HUES6 (cell line): ENCODE measurements around the gene MICAL3.

Experiments
- H3K27ac ChIP-seq: 2 replicates; pipeline ENCODE4 v1.7.0; 2013; ENCODE audit warnings: low read depth, mild to moderate bottlenecking, low read length, inconsistent platforms
- H3K27me3 ChIP-seq: 2 replicates; pipeline ENCODE4 v1.6.1; 2013; ENCODE audit warnings: low read length; ENCODE audit not compliant: control insufficient read depth, insufficient read depth
- H3K36me3 ChIP-seq: 2 replicates; pipeline ENCODE4 v1.6.1; 2013; ENCODE audit warnings: low read length; ENCODE audit not compliant: control insufficient read depth, insufficient read depth
- H3K4me1 ChIP-seq: 2 replicates; pipeline ENCODE4 v1.6.1; 2013; ENCODE audit warnings: low read length; ENCODE audit not compliant: control insufficient read depth, insufficient read depth
- H3K4me3 ChIP-seq: 2 replicates; pipeline ENCODE4 v1.5.1; 2013; ENCODE audit warnings: low read depth, low read length
- H3K9ac ChIP-seq: one replicate; pipeline ENCODE4 v1.6.1; 2013; ENCODE audit warnings: mild to moderate bottlenecking, low read length
- H3K9me3 ChIP-seq: 2 replicates; pipeline ENCODE4 v1.6.1; 2013; ENCODE audit warnings: low read depth, low read length; ENCODE audit not compliant: control insufficient read depth, insufficient read depth

MICAL3 gene

GRCh38 chr22:17861909-17862308, 162.5 kb downstream of the MICAL3 start:
- Histone ChIP-seq H3K27ac (no peak overlapping the region), H3K9me3 (no peaks in the 10 kb centered on the region)

GRCh38 chr22:17860220-17860965, 164.0 kb downstream of the MICAL3 start:
- Histone ChIP-seq H3K27me3 (no peaks in the 10 kb centered on the region), H3K4me3 (no peak overlapping the region), H3K9ac (no peak overlapping the region), H3K27ac (no peak overlapping the region), H3K4me1 (no peaks in the 10 kb centered on the region), H3K36me3 (peaks cover 41% of the 10 kb centered on the region), H3K9me3 (no peaks in the 10 kb centered on the region)

More at GRCh38 chr22:17861909-17862308, 162.5 kb downstream of the MICAL3 start:
- H3K4me3 ChIP-seq, result no peak overlapping the region
- peaks cover 49% of the 10 kb centered on the region for H3K36me3 ChIP-seq
- no peaks in the 10 kb centered on the region for H3K4me1 ChIP-seq
- no peak overlapping the region for H3K9ac ChIP-seq
- no peaks in the 10 kb centered on the region for H3K27me3 ChIP-seq

- Histone ChIP-seq H3K4me1 (no peaks in the 10 kb centered on the region), H3K27me3 (no peaks in the 10 kb centered on the region), H3K4me3 (no peak overlapping the region), H3K9me3 (no peaks in the 10 kb centered on the region), H3K27ac (no peak overlapping the region), H3K36me3 (peaks cover 21% of the 10 kb centered on the region), H3K9ac (no peak overlapping the region)
Observed at GRCh38 chr22:17858033-17858432, 166.3 kb downstream of the MICAL3 start.

GRCh38 chr22:17855572-17856290, 168.6 kb downstream of the MICAL3 start:
- H3K9me3 ChIP-seq, result no peaks in the 10 kb centered on the region
- H3K27me3 ChIP-seq, result no peaks in the 10 kb centered on the region
- H3K27ac ChIP-seq, result no peak overlapping the region
- no peak overlapping the region for H3K9ac ChIP-seq
- H3K36me3 ChIP-seq, result peaks cover 15% of the 10 kb centered on the region
- no peaks in the 10 kb centered on the region for H3K4me1 ChIP-seq
- no peak overlapping the region for H3K4me3 ChIP-seq

- Histone ChIP-seq H3K27me3 (no peaks in the 10 kb centered on the region), H3K4me1 (no peaks in the 10 kb centered on the region), H3K9ac (no peak overlapping the region), H3K27ac (no peak overlapping the region), H3K4me3 (no peak overlapping the region), H3K36me3 (peaks cover 3% of the 10 kb centered on the region), H3K9me3 (no peaks in the 10 kb centered on the region)
Observed at GRCh38 chr22:17853073-17853472, 171.3 kb downstream of the MICAL3 start.

- Histone ChIP-seq H3K4me3 (no peak overlapping the region), H3K27me3 (no peaks in the 10 kb centered on the region), H3K36me3 (peaks cover 3% of the 10 kb centered on the region), H3K4me1 (peaks cover 5% of the 10 kb centered on the region; the same call in 1 of the 2 replicates), H3K27ac (no peak overlapping the region), H3K9me3 (no peaks in the 10 kb centered on the region), H3K9ac (no peak overlapping the region)
Observed at GRCh38 chr22:17851759-17852158, 172.6 kb downstream of the MICAL3 start.

GRCh38 chr22:17847360-17848078, 176.8 kb downstream of the MICAL3 start:
- Histone ChIP-seq H3K4me1 (peaks cover 17% of the 10 kb centered on the region; the same call in 1 of the 2 replicates), H3K9me3 (no peaks in the 10 kb centered on the region), H3K27me3 (no peaks in the 10 kb centered on the region), H3K27ac (no peak overlapping the region), H3K36me3 (no peaks in the 10 kb centered on the region), H3K9ac (no peak overlapping the region), H3K4me3 (no peak overlapping the region)

GRCh38 chr22:17846326-17846992, 177.9 kb downstream of the MICAL3 start:
- Histone ChIP-seq H3K4me3 (no peak overlapping the region), H3K27me3 (no peaks in the 10 kb centered on the region), H3K4me1 (peaks cover 17% of the 10 kb centered on the region; the same call in 1 of the 2 replicates), H3K9me3 (no peaks in the 10 kb centered on the region), H3K9ac (peak overlapping the region; percentile 7), H3K27ac (no peak overlapping the region), H3K36me3 (peaks cover 5% of the 10 kb centered on the region; the same call in 1 of the 2 replicates)

GRCh38 chr22:17845790-17846189, 178.6 kb downstream of the MICAL3 start:
- H3K36me3 ChIP-seq, result peaks cover 10% of the 10 kb centered on the region
- H3K9ac ChIP-seq, result peak overlapping the region; percentile 7
- no peaks in the 10 kb centered on the region for H3K27me3 ChIP-seq
- H3K9me3 ChIP-seq, result no peaks in the 10 kb centered on the region
- H3K4me1 ChIP-seq, result peaks cover 17% of the 10 kb centered on the region; the same call in 1 of the 2 replicates
- no peak overlapping the region for H3K4me3 ChIP-seq
- no peak overlapping the region for H3K27ac ChIP-seq

GRCh38 chr22:17845327-17845726, 179.0 kb downstream of the MICAL3 start:
- Histone ChIP-seq H3K4me3 (no peak overlapping the region), H3K9me3 (no peaks in the 10 kb centered on the region), H3K27ac (no peak overlapping the region), H3K27me3 (no peaks in the 10 kb centered on the region), H3K9ac (no peak overlapping the region), H3K36me3 (peaks cover 15% of the 10 kb centered on the region), H3K4me1 (peaks cover 17% of the 10 kb centered on the region; the same call in 1 of the 2 replicates)
